ENCODE data around the gene CERS6.

DNA sequence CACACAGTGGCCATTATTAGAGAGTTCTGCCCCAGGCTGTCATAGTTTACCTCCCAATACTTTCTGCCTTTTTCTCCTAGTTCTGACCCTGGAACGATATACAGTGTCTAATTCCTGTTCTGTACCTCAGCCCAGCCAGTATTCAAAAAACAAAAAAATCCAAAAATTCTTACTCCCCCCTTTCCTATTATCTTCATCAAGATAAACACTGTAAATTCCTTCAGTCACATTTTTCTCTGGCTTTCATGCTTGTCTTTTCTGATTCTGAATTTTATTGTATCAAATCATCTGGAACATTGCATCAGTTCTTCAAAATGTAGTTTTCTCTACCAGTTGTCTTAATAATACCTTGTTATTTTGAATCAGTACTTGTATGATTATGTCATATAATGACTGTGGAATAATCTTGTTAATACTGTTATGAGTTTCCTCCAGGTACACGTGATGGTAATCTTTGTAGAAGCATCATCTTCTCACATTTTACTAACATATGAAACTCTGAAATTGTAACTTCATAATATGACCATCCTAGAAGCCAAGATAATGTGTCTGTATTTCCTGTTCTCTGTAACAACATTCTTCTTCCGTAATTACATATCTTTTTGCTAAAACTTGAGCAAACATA is 267.3 kb downstream of the CERS6 start:
- no peak for TF ChIP-seq HOXA7 (CRISPR knock-in tag; IDR thresholded peaks at IDR 0.05; ENCODE audit: borderline replicate concordance)
- TF ChIP-seq, protein P1, sequence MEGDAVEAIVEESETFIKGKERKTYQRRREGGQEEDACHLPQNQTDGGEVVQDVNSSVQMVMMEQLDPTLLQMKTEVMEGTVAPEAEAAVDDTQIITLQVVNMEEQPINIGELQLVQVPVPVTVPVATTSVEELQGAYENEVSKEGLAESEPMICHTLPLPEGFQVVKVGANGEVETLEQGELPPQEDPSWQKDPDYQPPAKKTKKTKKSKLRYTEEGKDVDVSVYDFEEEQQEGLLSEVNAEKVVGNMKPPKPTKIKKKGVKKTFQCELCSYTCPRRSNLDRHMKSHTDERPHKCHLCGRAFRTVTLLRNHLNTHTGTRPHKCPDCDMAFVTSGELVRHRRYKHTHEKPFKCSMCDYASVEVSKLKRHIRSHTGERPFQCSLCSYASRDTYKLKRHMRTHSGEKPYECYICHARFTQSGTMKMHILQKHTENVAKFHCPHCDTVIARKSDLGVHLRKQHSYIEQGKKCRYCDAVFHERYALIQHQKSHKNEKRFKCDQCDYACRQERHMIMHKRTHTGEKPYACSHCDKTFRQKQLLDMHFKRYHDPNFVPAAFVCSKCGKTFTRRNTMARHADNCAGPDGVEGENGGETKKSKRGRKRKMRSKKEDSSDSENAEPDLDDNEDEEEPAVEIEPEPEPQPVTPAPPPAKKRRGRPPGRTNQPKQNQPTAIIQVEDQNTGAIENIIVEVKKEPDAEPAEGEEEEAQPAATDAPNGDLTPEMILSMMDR (tag by site-specific recombination; IDR thresholded peaks at IDR 0.05) = no peak
- TF ChIP-seq ZNF302 (tag by site-specific recombination; IDR thresholded peaks at IDR 0.05; ENCODE audit: low read depth) = no peak
- TF ChIP-seq SP7 (tag by site-specific recombination; IDR thresholded peaks at IDR 0.05) = no peak
- no peak for TF ChIP-seq ZNF274 (IDR thresholded peaks at IDR 0.05; ENCODE audit: low read length)
- no peak for TF ChIP-seq ZNF274 (tag by site-specific recombination; IDR thresholded peaks at IDR 0.05; ENCODE audit: borderline replicate concordance)
- no peak for TF ChIP-seq KLF7 (tag by site-specific recombination; IDR thresholded peaks at IDR 0.05; ENCODE audit: borderline replicate concordance)
- TF ChIP-seq ZIC2 (tag by site-specific recombination; IDR thresholded peaks at IDR 0.05) = no peak
- no peak for TF ChIP-seq ZNF366 (tag by site-specific recombination; conservative IDR thresholded peaks at IDR 0.05)
- no peak for TF ChIP-seq ZNF394 (tag by site-specific recombination; IDR thresholded peaks at IDR 0.05; ENCODE audit: borderline replicate concordance)
- no peak for TF ChIP-seq ZNF404 (tag by site-specific recombination; IDR thresholded peaks at IDR 0.05)
- TF ChIP-seq ZNF324 (tag by site-specific recombination; IDR thresholded peaks at IDR 0.05) = no peak
- no peak for TF ChIP-seq ZNF677 (tag by site-specific recombination; IDR thresholded peaks at IDR 0.05)
- TF ChIP-seq ZFHX2 (tag by site-specific recombination; conservative IDR thresholded peaks at IDR 0.05) = no peak
